ENCODE data around the gene CCDC134. TPM values are rescaled to one million over a fixed set of nuclear protein-coding genes. Genes with fewer than 3 reads are reported as not detected.
A peak's percentile ranks its signal among the peaks of the same experiment; 100 is the strongest.

The CCDC134 gene
- 10 to 100 TPM in 3 of 4 donors, 1 to 10 TPM in 1; 6.6 to 18.8 (median 14.4) TPM for total RNA-seq

DNA sequence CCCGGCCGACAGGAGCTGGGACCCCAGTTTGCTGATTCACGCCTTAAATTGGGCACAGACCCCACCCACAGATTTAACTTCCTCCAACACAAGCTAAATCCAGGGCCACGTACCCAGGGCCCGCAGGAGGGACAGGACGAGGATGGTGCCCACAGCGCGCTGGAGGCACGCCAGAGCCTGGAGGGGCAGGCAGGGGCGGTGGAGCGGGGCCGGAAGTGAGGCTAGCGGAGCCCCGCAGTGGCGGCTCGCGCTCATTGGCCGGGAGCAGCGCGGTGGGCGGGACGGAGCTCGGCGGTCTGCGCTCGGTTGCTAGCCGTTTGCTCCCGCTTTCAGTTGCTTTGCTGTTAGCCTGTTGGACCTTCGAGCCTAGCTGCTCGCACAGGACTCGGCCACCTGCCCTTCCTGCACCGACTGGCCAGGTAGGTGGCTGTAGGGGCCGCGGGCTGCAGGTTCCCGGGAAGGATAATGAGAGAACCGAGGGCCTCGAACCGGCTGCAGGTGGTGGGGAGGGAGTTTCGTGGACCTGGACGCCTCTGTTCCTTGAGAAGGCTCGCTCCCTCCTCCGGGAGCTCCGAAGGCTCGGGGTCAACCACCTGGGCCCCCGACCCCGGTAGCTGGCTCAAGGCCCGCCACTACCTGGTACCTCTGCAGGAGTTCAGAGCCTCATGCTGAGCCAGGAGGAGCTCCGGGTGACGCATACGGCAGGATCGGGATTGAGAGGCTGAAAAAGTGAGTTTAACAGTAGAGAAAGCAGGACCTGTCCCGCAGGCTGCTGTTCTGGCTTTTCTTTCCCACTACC is at the start of gene CCDC134:
Gene CCDC134, plus strand, starts transcription at position 332 of the 799 bp plus-strand sequence. CDS start 8,212 bp downstream, outside the sequence.
- TF ChIP-seq POLR2A (IDR thresholded peaks at IDR 0.05) (peak in 1 of 2 donors; percentile 91), CTCF (IDR thresholded peaks at IDR 0.05) (no peak)
- Histone ChIP-seq H3K27ac (peak within 1 kb of the TSS; percentile 67 to 86 (median 78)), H3K9me3 (no peaks in the 10 kb centered on the region), H3K36me3 (no peaks in the 10 kb centered on the region), H3K4me1 (peaks cover 16 to 22% of the 10 kb centered on the region in 2 donors), H3K27me3 (no peaks in the 10 kb centered on the region), H3K4me3 (replicated peaks in 1 of 3) (peak within 1 kb of the TSS; percentile 74 to 86 (median 85))
- 0% methylated on average over 9 to 30 of the region's 52 CpGs for WGBS, 2 donors
- intact Hi-C loops (cut with DNase I), result no loop called here
- peak; percentile 93 to 94 for DNase-seq

DNA sequence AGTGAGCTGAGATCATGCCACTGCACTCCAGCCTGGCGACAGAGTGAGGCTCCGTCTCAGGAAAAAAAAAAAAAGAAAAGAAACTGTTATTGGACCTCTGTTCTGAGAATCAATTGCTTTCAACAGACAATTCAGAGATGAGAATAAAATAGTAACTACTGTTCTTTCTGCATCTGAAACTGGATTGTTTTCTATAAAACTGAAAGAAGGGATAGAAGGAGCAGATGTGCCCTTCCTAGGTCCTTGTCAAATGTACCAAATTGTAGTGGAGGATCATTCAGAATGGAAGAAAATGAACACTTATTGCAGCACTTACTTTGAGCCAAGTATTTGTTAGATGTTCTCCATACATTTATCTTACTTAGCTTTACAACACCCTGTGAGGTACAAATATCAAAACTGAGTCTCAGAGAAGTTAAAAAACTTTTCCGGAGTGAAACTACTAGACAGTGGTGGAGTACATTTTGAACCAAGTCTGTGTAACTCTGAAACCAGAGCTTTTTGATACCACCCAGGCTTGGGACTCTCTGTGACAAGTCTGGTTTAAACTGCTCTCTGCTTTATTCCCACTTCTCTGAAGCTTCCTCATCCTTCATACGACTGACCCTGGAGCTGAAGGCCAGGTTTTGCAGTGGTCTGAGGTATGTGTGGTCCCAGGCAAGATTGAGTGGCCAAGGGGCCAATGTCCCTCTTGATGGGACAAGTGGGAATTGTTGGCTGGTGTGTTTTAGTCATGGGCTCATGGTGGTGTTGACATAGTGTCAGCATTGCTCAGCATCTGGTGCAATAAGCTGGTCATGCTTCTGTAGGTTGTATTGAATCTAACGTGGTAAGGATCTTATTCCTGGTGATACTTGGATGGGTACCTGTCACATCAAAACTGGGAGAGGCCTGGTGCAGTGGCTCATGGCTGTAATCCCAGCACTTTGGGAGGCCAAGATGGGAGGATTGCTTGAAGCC is 48.2 kb upstream of the CCDC134 start:
- H3K27ac ChIP-seq, result no peak overlapping the region
- 65 to 70% methylated on average over 5 of the region's 5 CpGs for WGBS, 2 donors
- H3K27me3 ChIP-seq, result no peaks in the 10 kb centered on the region
- H3K4me3 ChIP-seq (replicated peaks in 1 of 3), result no peak overlapping the region
- TF ChIP-seq POLR2A (IDR thresholded peaks at IDR 0.05), result no peak
- TF ChIP-seq CTCF (IDR thresholded peaks at IDR 0.05), result no peak
- no peak for DNase-seq
- no peaks in the 10 kb centered on the region for H3K4me1 ChIP-seq
- intact Hi-C loops (cut with DNase I), result no loop called here
- H3K36me3 ChIP-seq, result no peaks in the 10 kb centered on the region
- H3K9me3 ChIP-seq, result no peaks in the 10 kb centered on the region

DNA sequence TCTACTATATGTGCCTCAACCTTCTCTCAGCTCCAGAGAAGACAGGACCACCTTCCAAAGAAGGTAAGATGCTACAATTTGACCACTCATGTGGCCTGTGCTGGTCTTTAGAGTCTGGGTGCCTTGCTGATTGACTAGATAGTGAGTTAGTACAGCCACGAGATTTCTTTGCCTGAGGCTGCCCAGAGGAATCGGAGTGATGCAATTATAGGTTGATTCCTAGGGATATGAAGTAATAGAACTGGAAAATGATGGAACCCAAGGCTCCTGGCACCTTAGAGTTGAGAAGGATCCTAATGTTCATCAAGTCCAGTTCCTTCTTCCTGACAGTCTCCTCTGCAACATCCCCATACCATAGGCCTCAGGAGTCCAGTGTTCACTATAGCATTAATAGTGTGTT is 46.5 kb upstream of the CCDC134 start:
- Histone ChIP-seq H3K9me3 (no peaks in the 10 kb centered on the region), H3K4me3 (replicated peaks in 1 of 3) (no peak overlapping the region), H3K27ac (no peak overlapping the region), H3K36me3 (no peaks in the 10 kb centered on the region), H3K4me1 (no peaks in the 10 kb centered on the region), H3K27me3 (no peaks in the 10 kb centered on the region)
- intact Hi-C loops (cut with DNase I), result no loop called here
- TF ChIP-seq POLR2A (IDR thresholded peaks at IDR 0.05), result no peak
- no peak for TF ChIP-seq CTCF (IDR thresholded peaks at IDR 0.05)
- WGBS, 2 donors, result 50% methylated on average over 2 of the region's 2 CpGs
- DNase-seq, result no peak

DNA sequence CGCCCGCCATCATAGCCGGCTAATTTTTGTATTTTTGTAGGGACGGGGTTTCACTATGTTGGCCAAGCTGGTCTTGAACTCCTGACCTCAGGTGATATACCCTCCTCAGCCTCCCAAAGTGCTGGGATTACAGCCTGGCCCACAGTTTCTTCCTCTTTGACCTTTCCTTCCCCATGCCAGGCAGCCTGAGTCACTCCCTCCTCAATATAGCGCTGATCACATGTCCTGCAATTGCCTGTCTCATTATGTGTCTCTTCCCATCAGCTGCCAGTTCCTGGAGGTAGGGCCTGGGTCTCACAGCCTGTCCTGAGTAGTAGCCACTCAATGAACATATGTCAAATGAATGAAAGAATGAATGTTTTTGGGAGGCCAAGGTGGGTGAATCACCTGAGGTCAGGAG is 43.0 kb upstream of the CCDC134 start:
- Histone ChIP-seq H3K36me3 (no peaks in the 10 kb centered on the region), H3K27me3 (no peaks in the 10 kb centered on the region), H3K27ac (no peak overlapping the region), H3K9me3 (no peaks in the 10 kb centered on the region), H3K4me1 (no peaks in the 10 kb centered on the region), H3K4me3 (replicated peaks in 1 of 3) (no peak overlapping the region)
- no peak for DNase-seq
- 94 to 98% methylated on average over 5 of the region's 5 CpGs for WGBS, 2 donors
- intact Hi-C loops (cut with DNase I), result no loop called here
- no peak for TF ChIP-seq POLR2A (IDR thresholded peaks at IDR 0.05)
- TF ChIP-seq CTCF (IDR thresholded peaks at IDR 0.05), result no peak
